GM18508 (cell line): ENCODE results near the gene EGFL7.

Experiments used
- ATAC-seq: cut with Tn5 transposase; IDR thresholded peaks from one replicate; pipeline ENCODE4 v1.9.1; 2021; ENCODE audit warnings: moderate number of reproducible peaks; ENCODE audit not compliant: insufficient read depth, unreplicated experiment

The EGFL7 gene

DNA sequence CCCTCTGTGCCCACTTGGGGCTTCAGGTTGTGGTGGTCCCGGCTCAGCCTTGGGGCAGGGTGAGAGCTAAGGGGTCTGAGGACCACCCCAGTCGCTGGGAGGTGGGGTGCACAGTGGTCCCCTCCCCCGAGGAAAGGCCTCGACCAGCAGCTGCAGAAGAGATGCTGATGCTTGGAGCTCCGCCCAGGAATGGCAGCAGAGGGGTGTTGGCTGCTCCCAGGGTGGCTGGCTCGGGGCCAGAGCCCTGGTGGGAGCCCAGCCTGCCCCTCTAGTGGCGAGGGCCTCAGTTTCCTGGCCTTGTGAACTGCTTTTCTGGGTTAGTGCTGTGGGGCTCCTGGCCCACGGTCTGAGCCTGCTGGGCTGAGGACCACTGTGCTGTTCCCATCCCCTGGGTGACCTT, 50.8 kb downstream of the EGFL7 start:
- ATAC-seq: no peak

- no peak for ATAC-seq
Observed at GRCh38 chr9:136714096-136714892, 51.6 kb downstream of the EGFL7 start.

- ATAC-seq: no peak
Observed at GRCh38 chr9:136714893-136715274, 52.2 kb downstream of the EGFL7 start.

- no peak for ATAC-seq
Observed at GRCh38 chr9:136717399-136717798, 54.7 kb downstream of the EGFL7 start.

DNA sequence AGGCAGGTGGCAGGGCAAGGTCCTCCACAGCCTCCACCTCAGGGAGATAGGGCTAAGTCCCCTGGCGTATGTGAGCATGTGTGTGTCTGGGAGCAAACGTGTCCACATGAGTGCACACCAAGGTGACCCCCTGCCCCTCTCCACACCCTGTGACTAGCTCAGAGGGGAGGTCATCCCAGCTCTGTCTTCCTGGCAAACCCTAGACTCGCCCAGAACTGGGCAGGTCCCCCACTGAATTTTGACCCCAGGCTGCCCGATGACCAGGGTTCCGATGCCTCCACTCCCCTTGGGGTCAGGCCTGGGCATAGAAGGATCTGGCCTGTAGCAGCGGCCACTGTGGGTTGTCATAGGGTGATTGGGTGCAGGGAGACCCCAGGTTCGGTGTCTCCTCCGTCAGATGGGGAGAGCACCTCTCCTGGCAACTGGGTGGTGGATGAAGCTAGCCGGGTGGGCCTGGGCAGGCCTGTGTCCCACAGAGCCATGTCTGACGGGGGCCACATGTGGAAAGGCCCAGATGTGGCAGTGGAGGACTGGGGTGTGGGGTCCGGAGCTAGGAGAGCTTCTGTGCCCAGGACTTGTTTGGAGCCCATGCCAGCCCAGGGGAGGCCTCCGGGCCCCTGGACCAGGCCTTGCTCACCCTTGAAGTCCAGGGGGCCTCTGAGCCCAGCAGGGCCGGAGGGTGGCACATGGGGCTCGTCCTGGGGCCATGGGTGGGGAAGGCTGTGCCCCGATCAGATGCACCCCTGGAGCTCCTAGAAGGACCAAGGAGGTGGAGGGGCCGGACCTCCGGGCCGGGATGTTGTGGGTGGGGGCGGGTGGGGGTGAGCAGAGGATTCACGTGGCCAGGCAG, 55.9 kb downstream of the EGFL7 start:
- ATAC-seq: no peak

DNA sequence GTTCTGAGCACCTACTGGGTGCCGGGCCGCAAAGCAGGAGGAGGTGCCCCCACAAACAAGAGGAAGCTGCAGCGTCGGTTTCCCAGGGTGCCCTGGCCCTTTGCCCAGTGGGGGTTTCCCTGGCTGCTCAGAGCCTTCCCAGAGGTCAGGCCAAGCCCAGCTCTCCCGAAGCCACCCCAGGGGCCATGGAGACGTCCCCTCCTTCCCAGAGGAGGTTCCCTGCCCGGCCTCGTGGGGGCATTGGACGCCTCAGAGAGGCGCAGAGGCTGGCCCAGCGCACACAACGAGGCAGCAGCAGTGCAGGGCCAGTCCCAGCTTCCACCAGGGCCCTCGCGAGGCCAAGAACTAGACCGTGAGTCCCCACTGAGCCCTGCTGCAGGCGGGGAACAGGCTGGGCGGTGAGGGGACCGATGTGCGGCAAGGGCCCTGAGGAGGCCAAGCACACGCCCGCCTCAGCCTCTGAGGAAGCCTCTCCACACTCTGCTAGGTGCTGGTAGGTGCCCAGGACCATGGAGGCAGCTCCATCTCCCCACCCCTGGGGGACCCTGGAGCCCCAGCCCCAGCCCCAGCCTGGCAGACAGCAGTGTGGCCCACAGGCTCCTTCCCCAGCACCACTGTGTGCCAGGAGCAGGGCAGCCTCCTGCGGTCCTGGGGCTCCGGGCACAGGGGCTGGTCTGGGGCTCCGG, 56.6 kb downstream of the EGFL7 start:
- ATAC-seq: no peak

- no peak for ATAC-seq
Observed at GRCh38 chr9:136720251-136720897, 57.7 kb downstream of the EGFL7 start.

DNA sequence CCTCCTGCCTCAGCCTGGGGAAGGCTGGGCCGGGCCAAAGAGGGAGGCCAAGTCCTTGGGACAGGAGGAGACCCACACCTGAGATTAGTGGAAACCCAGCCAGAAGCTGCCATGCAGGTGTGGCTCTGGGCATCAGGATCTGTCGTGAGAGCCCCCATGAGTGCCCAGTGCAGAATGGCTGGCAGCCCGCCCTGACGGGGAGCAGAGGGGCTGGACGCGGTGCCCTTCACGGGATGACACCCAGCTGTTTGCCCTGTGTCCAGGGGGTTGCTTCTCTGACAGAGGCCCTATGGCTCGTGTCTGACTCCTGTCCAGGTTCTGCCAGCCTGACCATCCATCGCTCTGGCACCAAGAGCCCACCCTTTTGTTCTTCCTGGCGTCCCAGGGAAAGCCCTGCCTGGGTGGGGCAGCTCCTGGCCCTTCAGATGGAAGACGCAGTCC, 58.2 kb downstream of the EGFL7 start:
- no peak for ATAC-seq

- no peak for ATAC-seq
Observed at GRCh38 chr9:136721339-136722092, 58.8 kb downstream of the EGFL7 start.
